Tibial nerve (tissue), 4 donors: ENCODE data around the gene C10orf71. TPM values are rescaled to one million over a fixed set of nuclear protein-coding genes. Genes with fewer than 3 reads are reported as not detected.

Experiments
- DNase-seq, 2 donors: peaks; one replicate each; pipeline ENCODE4 v3.0.0-alpha.2; 2019; ENCODE audit warnings: low spot score in 2 of 2
- H3K27ac ChIP-seq, 4 donors: fragments of 200-600 bp; sonication (generic) in 3 of 4; one replicate each; pipeline ENCODE4 v1.5.1; 2017 to 2019; ENCODE audit warnings: mild to moderate bottlenecking in 1 of 4
- H3K27me3 ChIP-seq, 2 donors: fragments of 200-600 bp; sonication (generic) in 1 of 2; one replicate each; pipeline versions ENCODE4 v1.5.1 to v1.6.0; 2017 to 2019
- H3K36me3 ChIP-seq, 3 donors: fragments of 200-600 bp; sonication (generic); one replicate each; pipeline ENCODE4 v1.5.1; 2018 to 2019
- H3K4me1 ChIP-seq, 4 donors: fragments of 200-600 bp; sonication (generic) in 3 of 4; one replicate each; pipeline ENCODE4 v1.5.1; 2017 to 2019
- H3K4me3 ChIP-seq, 4 donors: fragments of 200-600 bp; sonication (generic) in 3 of 4; one replicate each; pipeline ENCODE4 v1.5.1; 2017 to 2019; ENCODE audit warnings: mild to moderate bottlenecking in 1 of 4, moderate library complexity in 1 of 4
- H3K9me3 ChIP-seq, 4 donors: fragments of 200-600 bp; sonication (generic) in 3 of 4; one replicate each; pipeline ENCODE4 v1.5.1; 2017 to 2019
- CTCF ChIP-seq, 5 experiments: fragments of 200-600 bp in 3 of 5; fragments of 450-650 bp in 2 of 5; sonication (generic) in 3 of 5; IDR thresholded peaks; one replicate each; pipeline ENCODE4 v1.5.1; 2016 to 2019; ENCODE audit warnings: antibody characterized with exemption in 5 of 5, mild to moderate bottlenecking in 3 of 5, moderate library complexity in 2 of 5
- EP300 ChIP-seq, 2 donors: sonication (generic); formaldehyde crosslinking; IDR thresholded peaks; one replicate each; pipeline ENCODE4 v1.6.1; 2017; ENCODE audit warnings: antibody characterized with exemption in 2 of 2, mild to moderate bottlenecking in 1 of 2
- POLR2A ChIP-seq, 2 donors: fragments of 450-650 bp; IDR thresholded peaks; one replicate each; pipeline ENCODE4 v1.6.1; 2017; ENCODE audit warnings: antibody characterized with exemption in 2 of 2, mild to moderate bottlenecking in 2 of 2, moderate library complexity in 2 of 2
- WGBS, 2 donors: methylation state at CpG; one replicate each; pipeline ENCODE4 v1.1.5; 2018; 5-methylcytosine and 5-hydroxymethylcytosine counted together
- total RNA-seq, 4 donors: library from RNA; depleted of rRNA; stranded (reverse); fragments of >200 nt; gene quantifications; one replicate each; pipeline ENCODE4 v1.1.0, GENCODE V29; 2016

C10orf71 gene
- total RNA-seq, 4 donors from 2014 or later, result 0.22 TPM; not detected in 3

- Histone ChIP-seq H3K4me3 (no peak overlapping the region), H3K27me3 (no peaks in the 10 kb centered on the region), H3K9me3 (no peaks in the 10 kb centered on the region), H3K36me3 (no peaks in the 10 kb centered on the region), H3K4me1 (peaks cover 0 to 17% (median 7%) of the 10 kb centered on the region in 4 donors), H3K27ac (no peak overlapping the region)
- no peak for DNase-seq
- TF ChIP-seq EP300 (IDR thresholded peaks at IDR 0.05) (no peak), POLR2A (IDR thresholded peaks at IDR 0.05) (no peak), CTCF (IDR thresholded peaks at IDR 0.05) (no peak)
- 95% methylated on average over 8 of the region's 8 CpGs for WGBS, 2 donors
These were observed 25.3 kb upstream of the C10orf71 start for GRCh38 chr10:49273626-49274025.

GRCh38 chr10:49274886-49275285 lies 24.1 kb upstream of the C10orf71 start:
- Histone ChIP-seq H3K9me3 (no peaks in the 10 kb centered on the region), H3K4me3 (no peak overlapping the region), H3K27me3 (no peaks in the 10 kb centered on the region), H3K4me1 (peaks cover 0 to 17% (median 7%) of the 10 kb centered on the region in 4 donors), H3K36me3 (no peaks in the 10 kb centered on the region), H3K27ac (no peak overlapping the region)
- 71 to 94% methylated on average over 3 to 6 of the region's 6 CpGs for WGBS, 2 donors
- TF ChIP-seq CTCF (IDR thresholded peaks at IDR 0.05), result no peak
- no peak for TF ChIP-seq EP300 (IDR thresholded peaks at IDR 0.05)
- no peak for TF ChIP-seq POLR2A (IDR thresholded peaks at IDR 0.05)
- DNase-seq, result no peak

GRCh38 chr10:49275896-49276295 lies 23.1 kb upstream of the C10orf71 start:
- Histone ChIP-seq H3K4me3 (no peak overlapping the region), H3K27me3 (no peaks in the 10 kb centered on the region), H3K9me3 (no peaks in the 10 kb centered on the region), H3K4me1 (peaks cover 0 to 17% (median 7%) of the 10 kb centered on the region in 4 donors), H3K36me3 (no peaks in the 10 kb centered on the region), H3K27ac (no peak overlapping the region)
- DNase-seq, result no peak
- TF ChIP-seq CTCF (IDR thresholded peaks at IDR 0.05) (no peak), POLR2A (IDR thresholded peaks at IDR 0.05) (no peak), EP300 (IDR thresholded peaks at IDR 0.05) (no peak)
- 45 to 74% methylated on average over 4 of the region's 4 CpGs for WGBS, 2 donors

GRCh38 chr10:49276596-49276995 lies 22.4 kb upstream of the C10orf71 start:
- H3K4me3 ChIP-seq, result no peak overlapping the region
- 89 to 96% methylated on average over 4 of the region's 4 CpGs for WGBS, 2 donors
- H3K36me3 ChIP-seq, result no peaks in the 10 kb centered on the region
- H3K27ac ChIP-seq, result no peak overlapping the region
- no peak for DNase-seq
- TF ChIP-seq POLR2A (IDR thresholded peaks at IDR 0.05) (no peak), EP300 (IDR thresholded peaks at IDR 0.05) (no peak)
- H3K9me3 ChIP-seq, result no peaks in the 10 kb centered on the region
- no peaks in the 10 kb centered on the region for H3K27me3 ChIP-seq
- H3K4me1 ChIP-seq, result peaks cover 0 to 17% (median 7%) of the 10 kb centered on the region in 4 donors

- no peak for TF ChIP-seq POLR2A (IDR thresholded peaks at IDR 0.05)
- no peak for TF ChIP-seq EP300 (IDR thresholded peaks at IDR 0.05)
- no peak for TF ChIP-seq CTCF (IDR thresholded peaks at IDR 0.05)
These were observed 21.0 kb upstream of the C10orf71 start for GRCh38 chr10:49277973-49278372.

GRCh38 chr10:49278497-49278981 lies 20.4 kb upstream of the C10orf71 start:
- no peak for TF ChIP-seq POLR2A (IDR thresholded peaks at IDR 0.05)
- no peak for TF ChIP-seq EP300 (IDR thresholded peaks at IDR 0.05)
- TF ChIP-seq CTCF (IDR thresholded peaks at IDR 0.05), result no peak
- no peak for DNase-seq
- Histone ChIP-seq H3K27ac (no peak overlapping the region), H3K4me3 (no peak overlapping the region), H3K27me3 (no peaks in the 10 kb centered on the region), H3K9me3 (no peaks in the 10 kb centered on the region), H3K4me1 (no peaks in the 10 kb centered on the region), H3K36me3 (no peaks in the 10 kb centered on the region)
- WGBS, 2 donors, result 40 to 44% methylated on average over 7 of the region's 7 CpGs

More at GRCh38 chr10:49277973-49278372, 21.0 kb upstream of the C10orf71 start:
- no peaks in the 10 kb centered on the region for H3K27me3 ChIP-seq
- no peaks in the 10 kb centered on the region for H3K36me3 ChIP-seq
- DNase-seq, result no peak
- H3K4me3 ChIP-seq, result no peak overlapping the region
- peaks cover 0 to 3% (median under 1%) of the 10 kb centered on the region in 4 donors for H3K4me1 ChIP-seq
- no peaks in the 10 kb centered on the region for H3K9me3 ChIP-seq
- 77 to 82% methylated on average over 5 of the region's 5 CpGs for WGBS, 2 donors
- no peak overlapping the region for H3K27ac ChIP-seq
